ENCODE data around the gene ZDHHC14. TPM values are rescaled to one million over a fixed set of nuclear protein-coding genes. Genes with fewer than 3 reads are reported as not detected.

The ZDHHC14 gene
- total and polyA plus RNA-seq, 2 experiments from 2014 or later: 3.0 to 7.4 TPM

- H3K4me1 ChIP-seq (ENCODE audit: insufficient read depth): peaks cover 16% of the 10 kb centered on the region
- H2AFZ ChIP-seq: no peak overlapping the region
- no peaks in the 10 kb centered on the region for H3K36me3 Mint-ChIP-seq (ENCODE audit: low read depth)
- no peaks in the 10 kb centered on the region for H3K9me2 ChIP-seq (ENCODE audit: insufficient read depth)
- no peaks in the 10 kb centered on the region for H3K36me3 ChIP-seq (ENCODE audit: insufficient read depth)
- no peaks in the 10 kb centered on the region for H3F3A ChIP-seq (replicated peaks; ENCODE audit: low read depth)
- no peaks in the 10 kb centered on the region for H3K79me2 ChIP-seq (replicated peaks; ENCODE audit: insufficient read depth)
- no peaks in the 10 kb centered on the region for H3K9me3 Mint-ChIP-seq
- H4K20me1 ChIP-seq (replicated peaks; ENCODE audit: insufficient read depth): no peaks in the 10 kb centered on the region
- H3K4me3 ChIP-seq: no peak overlapping the region
- H3K27me3 ChIP-seq (ENCODE audit: insufficient read depth): no peaks in the 10 kb centered on the region
- H3K4me3 Mint-ChIP-seq: no peak overlapping the region
- ATAC-seq (no peak), DNase-seq (ENCODE audit: low spot score) (no peak)
- no peak overlapping the region for H3K27ac ChIP-seq (ENCODE audit: low read depth)
- H3K4me1 Mint-ChIP-seq: peaks cover 31% of the 10 kb centered on the region
- H3K4me2 ChIP-seq: no peak overlapping the region
- H3K27ac Mint-ChIP-seq: no peak overlapping the region
- TF ChIP-seq, protein P1, sequence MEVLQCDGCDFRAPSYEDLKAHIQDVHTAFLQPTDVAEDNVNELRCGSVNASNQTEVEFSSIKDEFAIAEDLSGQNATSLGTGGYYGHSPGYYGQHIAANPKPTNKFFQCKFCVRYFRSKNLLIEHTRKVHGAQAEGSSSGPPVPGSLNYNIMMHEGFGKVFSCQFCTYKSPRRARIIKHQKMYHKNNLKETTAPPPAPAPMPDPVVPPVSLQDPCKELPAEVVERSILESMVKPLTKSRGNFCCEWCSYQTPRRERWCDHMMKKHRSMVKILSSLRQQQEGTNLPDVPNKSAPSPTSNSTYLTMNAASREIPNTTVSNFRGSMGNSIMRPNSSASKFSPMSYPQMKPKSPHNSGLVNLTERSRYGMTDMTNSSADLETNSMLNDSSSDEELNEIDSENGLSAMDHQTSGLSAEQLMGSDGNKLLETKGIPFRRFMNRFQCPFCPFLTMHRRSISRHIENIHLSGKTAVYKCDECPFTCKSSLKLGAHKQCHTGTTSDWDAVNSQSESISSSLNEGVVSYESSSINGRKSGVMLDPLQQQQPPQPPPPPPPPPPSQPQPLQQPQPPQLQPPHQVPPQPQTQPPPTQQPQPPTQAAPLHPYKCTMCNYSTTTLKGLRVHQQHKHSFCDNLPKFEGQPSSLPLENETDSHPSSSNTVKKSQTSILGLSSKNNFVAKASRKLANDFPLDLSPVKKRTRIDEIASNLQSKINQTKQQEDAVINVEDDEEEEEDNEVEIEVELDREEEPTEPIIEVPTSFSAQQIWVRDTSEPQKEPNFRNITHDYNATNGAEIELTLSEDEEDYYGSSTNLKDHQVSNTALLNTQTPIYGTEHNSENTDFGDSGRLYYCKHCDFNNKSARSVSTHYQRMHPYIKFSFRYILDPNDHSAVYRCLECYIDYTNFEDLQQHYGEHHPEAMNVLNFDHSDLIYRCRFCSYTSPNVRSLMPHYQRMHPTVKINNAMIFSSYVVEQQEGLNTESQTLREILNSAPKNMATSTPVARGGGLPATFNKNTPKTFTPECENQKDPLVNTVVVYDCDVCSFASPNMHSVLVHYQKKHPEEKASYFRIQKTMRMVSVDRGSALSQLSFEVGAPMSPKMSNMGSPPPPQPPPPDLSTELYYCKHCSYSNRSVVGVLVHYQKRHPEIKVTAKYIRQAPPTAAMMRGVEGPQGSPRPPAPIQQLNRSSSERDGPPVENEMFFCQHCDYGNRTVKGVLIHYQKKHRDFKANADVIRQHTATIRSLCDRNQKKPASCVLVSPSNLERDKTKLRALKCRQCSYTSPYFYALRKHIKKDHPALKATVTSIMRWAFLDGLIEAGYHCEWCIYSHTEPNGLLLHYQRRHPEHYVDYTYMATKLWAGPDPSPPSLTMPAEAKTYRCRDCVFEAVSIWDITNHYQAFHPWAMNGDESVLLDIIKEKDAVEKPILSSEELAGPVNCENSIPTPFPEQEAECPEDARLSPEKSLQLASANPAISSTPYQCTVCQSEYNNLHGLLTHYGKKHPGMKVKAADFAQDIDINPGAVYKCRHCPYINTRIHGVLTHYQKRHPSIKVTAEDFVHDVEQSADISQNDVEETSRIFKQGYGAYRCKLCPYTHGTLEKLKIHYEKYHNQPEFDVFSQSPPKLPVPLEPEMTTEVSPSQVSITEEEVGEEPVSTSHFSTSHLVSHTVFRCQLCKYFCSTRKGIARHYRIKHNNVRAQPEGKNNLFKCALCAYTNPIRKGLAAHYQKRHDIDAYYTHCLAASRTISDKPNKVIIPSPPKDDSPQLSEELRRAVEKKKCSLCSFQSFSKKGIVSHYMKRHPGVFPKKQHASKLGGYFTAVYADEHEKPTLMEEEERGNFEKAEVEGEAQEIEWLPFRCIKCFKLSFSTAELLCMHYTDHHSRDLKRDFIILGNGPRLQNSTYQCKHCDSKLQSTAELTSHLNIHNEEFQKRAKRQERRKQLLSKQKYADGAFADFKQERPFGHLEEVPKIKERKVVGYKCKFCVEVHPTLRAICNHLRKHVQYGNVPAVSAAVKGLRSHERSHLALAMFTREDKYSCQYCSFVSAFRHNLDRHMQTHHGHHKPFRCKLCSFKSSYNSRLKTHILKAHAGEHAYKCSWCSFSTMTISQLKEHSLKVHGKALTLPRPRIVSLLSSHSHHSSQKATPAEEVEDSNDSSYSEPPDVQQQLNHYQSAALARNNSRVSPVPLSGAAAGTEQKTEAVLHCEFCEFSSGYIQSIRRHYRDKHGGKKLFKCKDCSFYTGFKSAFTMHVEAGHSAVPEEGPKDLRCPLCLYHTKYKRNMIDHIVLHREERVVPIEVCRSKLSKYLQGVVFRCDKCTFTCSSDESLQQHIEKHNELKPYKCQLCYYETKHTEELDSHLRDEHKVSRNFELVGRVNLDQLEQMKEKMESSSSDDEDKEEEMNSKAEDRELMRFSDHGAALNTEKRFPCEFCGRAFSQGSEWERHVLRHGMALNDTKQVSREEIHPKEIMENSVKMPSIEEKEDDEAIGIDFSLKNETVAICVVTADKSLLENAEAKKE (CRISPR knock-in tag; IDR thresholded peaks at IDR 0.05): no peak
- TF ChIP-seq, protein P2, sequence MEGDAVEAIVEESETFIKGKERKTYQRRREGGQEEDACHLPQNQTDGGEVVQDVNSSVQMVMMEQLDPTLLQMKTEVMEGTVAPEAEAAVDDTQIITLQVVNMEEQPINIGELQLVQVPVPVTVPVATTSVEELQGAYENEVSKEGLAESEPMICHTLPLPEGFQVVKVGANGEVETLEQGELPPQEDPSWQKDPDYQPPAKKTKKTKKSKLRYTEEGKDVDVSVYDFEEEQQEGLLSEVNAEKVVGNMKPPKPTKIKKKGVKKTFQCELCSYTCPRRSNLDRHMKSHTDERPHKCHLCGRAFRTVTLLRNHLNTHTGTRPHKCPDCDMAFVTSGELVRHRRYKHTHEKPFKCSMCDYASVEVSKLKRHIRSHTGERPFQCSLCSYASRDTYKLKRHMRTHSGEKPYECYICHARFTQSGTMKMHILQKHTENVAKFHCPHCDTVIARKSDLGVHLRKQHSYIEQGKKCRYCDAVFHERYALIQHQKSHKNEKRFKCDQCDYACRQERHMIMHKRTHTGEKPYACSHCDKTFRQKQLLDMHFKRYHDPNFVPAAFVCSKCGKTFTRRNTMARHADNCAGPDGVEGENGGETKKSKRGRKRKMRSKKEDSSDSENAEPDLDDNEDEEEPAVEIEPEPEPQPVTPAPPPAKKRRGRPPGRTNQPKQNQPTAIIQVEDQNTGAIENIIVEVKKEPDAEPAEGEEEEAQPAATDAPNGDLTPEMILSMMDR (conservative IDR thresholded peaks at IDR 0.05; ENCODE audit: low read depth in 2 of 2): no peak
- no peak for TF ChIP-seq JUNB (IDR thresholded peaks at IDR 0.05; ENCODE audit: unreplicated experiment)
- no peak for TF ChIP-seq NANOG (IDR thresholded peaks at IDR 0.05; ENCODE audit: borderline replicate concordance)
- no peak for TF ChIP-seq POLR2AphosphoS5 (IDR thresholded peaks at IDR 0.05; ENCODE audit: low read depth)
- no peak for TF ChIP-seq EZH2 (IDR thresholded peaks at IDR 0.05; ENCODE audit: low read depth, unreplicated experiment)
- TF ChIP-seq CREB1 (CRISPR knock-in tag; IDR thresholded peaks at IDR 0.05; ENCODE audit: low read depth): no peak
- TF ChIP-seq ZNF114 (CRISPR knock-in tag; IDR thresholded peaks at IDR 0.05): no peak
- TF ChIP-seq EZH2phosphoT487 (IDR thresholded peaks at IDR 0.05; ENCODE audit: unreplicated experiment): no peak
- TF ChIP-seq REST (IDR thresholded peaks at IDR 0.05; ENCODE audit: unreplicated experiment): no peak
- TF ChIP-seq STAT1 (IDR thresholded peaks at IDR 0.05; ENCODE audit: unreplicated experiment): no peak
- no peak for TF ChIP-seq ETS1 (IDR thresholded peaks at IDR 0.05)
- TF ChIP-seq ZNF331 (CRISPR knock-in tag; IDR thresholded peaks at IDR 0.05; ENCODE audit: low read depth): no peak
- peaks cover 7% of the 10 kb centered on the region for H3K27me3 Mint-ChIP-seq (ENCODE audit: insufficient read depth, low read depth, poor library complexity)
Observed at GRCh38 chr6:157602521-157603295, 221.7 kb downstream of the ZDHHC14 start.
